BE2C (cell line): Measurements from ENCODE around the gene AFP.

ENCODE experiments used
- DNase-seq: peaks from one replicate; pipeline ENCODE4 v3.0.0-alpha.2; 2020
- H3K27me3 ChIP-seq: fragments of 250-450 bp; sonication (Bioruptor Pico); 2 replicates; pipeline ENCODE4 v1.5.1; 2020; ENCODE audit warnings: mild to moderate bottlenecking
- H3K36me3 ChIP-seq: fragments of 250-450 bp; sonication (Bioruptor Pico); 2 replicates; pipeline ENCODE4 v1.5.1; 2020; ENCODE audit warnings: mild to moderate bottlenecking
- H3K4me1 ChIP-seq: fragments of 250-450 bp; sonication (Bioruptor Pico); 2 replicates; pipeline ENCODE4 v1.5.1; 2020
- H3K4me3 ChIP-seq: 2 replicates; pipeline ENCODE4 v1.5.1; 2011; ENCODE audit warnings: low read depth, low read length
- H3K9me3 ChIP-seq: fragments of 250-450 bp; sonication (Bioruptor Pico); 2 replicates; pipeline ENCODE4 v1.5.1; 2020
- CTCF ChIP-seq: IDR thresholded peaks from 2 replicates; pipeline ENCODE4 v1.5.1; 2012; ENCODE audit warnings: mild to moderate bottlenecking, low read depth, low read length

AFP gene

DNA sequence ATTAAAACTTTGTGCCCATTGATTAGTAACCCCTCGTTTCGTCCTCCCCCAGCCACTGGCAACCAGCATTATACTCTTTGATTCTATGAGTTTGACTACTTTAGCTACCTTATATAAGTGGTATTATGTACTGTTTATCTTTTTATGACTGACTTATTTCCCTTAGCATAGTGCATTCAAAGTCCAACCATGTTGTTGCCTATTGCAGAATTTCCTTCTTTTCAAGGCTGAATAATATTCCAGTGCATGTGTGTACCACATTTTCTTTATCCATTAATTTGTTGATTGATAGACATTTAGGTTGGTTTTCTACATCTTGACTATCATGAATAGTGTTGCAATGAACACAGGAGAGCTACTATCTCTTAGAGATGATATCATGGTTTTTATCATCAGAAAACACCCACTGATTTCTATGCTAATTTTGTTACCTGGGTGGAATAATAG is 28.8 kb upstream of the AFP start:
- Histone ChIP-seq H3K4me3 (no peak overlapping the region), H3K9me3 (no peaks in the 10 kb centered on the region), H3K36me3 (no peaks in the 10 kb centered on the region), H3K27me3 (peaks cover 3% of the 10 kb centered on the region; the same call in 1 of the 2 replicates), H3K4me1 (no peaks in the 10 kb centered on the region)
- no peak for DNase-seq
- no peak for TF ChIP-seq CTCF

- H3K36me3 ChIP-seq: no peaks in the 10 kb centered on the region
- no peak for DNase-seq
- H3K27me3 ChIP-seq: peaks cover 3% of the 10 kb centered on the region; the same call in 1 of the 2 replicates
- H3K4me1 ChIP-seq: no peaks in the 10 kb centered on the region
- H3K9me3 ChIP-seq: no peaks in the 10 kb centered on the region
- no peak for TF ChIP-seq CTCF
- no peak overlapping the region for H3K4me3 ChIP-seq
Observed at GRCh38 chr4:73408181-73408867, 27.7 kb upstream of the AFP start.

- Histone ChIP-seq H3K4me3 (no peak overlapping the region), H3K27me3 (peaks cover 3% of the 10 kb centered on the region; the same call in 1 of the 2 replicates)
- no peak for TF ChIP-seq CTCF
Observed at GRCh38 chr4:73409012-73409862, 26.8 kb upstream of the AFP start.

DNA sequence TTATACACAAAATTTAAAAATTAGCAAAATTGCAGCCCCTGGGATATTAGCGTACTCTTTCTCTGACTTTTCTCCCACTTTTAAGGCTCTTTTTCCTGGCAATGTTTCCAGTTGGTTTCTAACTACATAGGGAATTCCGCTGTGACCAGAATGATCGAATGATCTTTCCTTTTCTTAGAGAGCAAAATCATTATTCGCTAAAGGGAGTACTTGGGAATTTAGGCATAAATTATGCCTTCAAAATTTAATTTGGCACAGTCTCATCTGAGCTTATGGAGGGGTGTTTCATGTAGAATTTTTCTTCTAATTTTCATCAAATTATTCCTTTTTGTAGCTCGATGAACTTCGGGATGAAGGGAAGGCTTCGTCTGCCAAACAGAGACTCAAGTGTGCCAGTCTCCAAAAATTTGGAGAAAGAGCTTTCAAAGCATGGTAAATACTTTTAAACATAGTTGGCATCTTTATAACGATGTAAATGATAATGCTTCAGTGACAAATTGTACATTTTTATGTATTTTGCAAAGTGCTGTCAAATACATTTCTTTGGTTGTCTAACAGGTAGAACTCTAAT is 26.0 kb upstream of the AFP start:
- Histone ChIP-seq H3K4me3 (no peak overlapping the region), H3K4me1 (no peaks in the 10 kb centered on the region), H3K36me3 (no peaks in the 10 kb centered on the region), H3K9me3 (no peaks in the 10 kb centered on the region), H3K27me3 (peaks cover 3% of the 10 kb centered on the region; the same call in 1 of the 2 replicates)
- DNase-seq: no peak
- no peak for TF ChIP-seq CTCF

More at GRCh38 chr4:73409012-73409862, 26.8 kb upstream of the AFP start:
- Histone ChIP-seq H3K9me3 (no peaks in the 10 kb centered on the region), H3K4me1 (no peaks in the 10 kb centered on the region), H3K36me3 (no peaks in the 10 kb centered on the region)
- no peak for DNase-seq

- TF ChIP-seq CTCF: no peak
- H3K4me3 ChIP-seq: no peak overlapping the region
- H3K27me3 ChIP-seq: peaks cover 3% of the 10 kb centered on the region; the same call in 1 of the 2 replicates
- no peaks in the 10 kb centered on the region for H3K36me3 ChIP-seq
- no peaks in the 10 kb centered on the region for H3K9me3 ChIP-seq
- DNase-seq: no peak
- H3K4me1 ChIP-seq: no peaks in the 10 kb centered on the region
Observed at GRCh38 chr4:73410916-73411730, 24.9 kb upstream of the AFP start.
